HEK293 (cell line): ENCODE results near the gene GPRASP2.

Source experiments
- BCL11A ChIP-seq: fragments of 450-650 bp; formaldehyde crosslinking; IDR thresholded peaks from 2 replicates; pipeline ENCODE4 v1.5.1; 2016; ENCODE audit warnings: low read depth, missing biosample characterization, missing genetic modification characterization
- GLI4 ChIP-seq: fragments of 450-650 bp; formaldehyde crosslinking; IDR thresholded peaks from 2 replicates; pipeline ENCODE4 v1.5.1; 2016; ENCODE audit warnings: missing biosample characterization, missing genetic modification characterization
- RBAK ChIP-seq: fragments of 450-650 bp; formaldehyde crosslinking; IDR thresholded peaks from 2 replicates; pipeline ENCODE4 v1.5.1; 2016; ENCODE audit warnings: missing biosample characterization, missing genetic modification characterization
- SCRT2 ChIP-seq: fragments of 450-650 bp; formaldehyde crosslinking; IDR thresholded peaks from 2 replicates; pipeline ENCODE4 v1.5.1; 2016; ENCODE audit warnings: missing biosample characterization, missing genetic modification characterization
- SP2 ChIP-seq: fragments of 450-650 bp; formaldehyde crosslinking; IDR thresholded peaks from 2 replicates; pipeline ENCODE4 v1.5.1; 2016; ENCODE audit warnings: missing biosample characterization, missing genetic modification characterization
- TRIM28 ChIP-seq: IDR thresholded peaks from 2 replicates; pipeline ENCODE4 v1.6.1; 2011; ENCODE audit warnings: low read length, control low read depth, borderline replicate concordance
- YY1 ChIP-seq: fragments of 450-650 bp; formaldehyde crosslinking; IDR thresholded peaks from 2 replicates; pipeline ENCODE4 v1.5.1; 2018; ENCODE audit warnings: missing biosample characterization, missing genetic modification characterization
- ZBTB1 ChIP-seq: fragments of 450-650 bp; formaldehyde crosslinking; IDR thresholded peaks from 2 replicates; pipeline ENCODE4 v1.5.1; 2016; ENCODE audit warnings: missing biosample characterization, missing genetic modification characterization
- ZBTB20 ChIP-seq: fragments of 450-650 bp; formaldehyde crosslinking; IDR thresholded peaks from 2 replicates; pipeline ENCODE4 v1.5.1; 2016; ENCODE audit warnings: missing biosample characterization, missing genetic modification characterization
- ZFHX2 ChIP-seq: fragments of 450-650 bp; formaldehyde crosslinking; conservative IDR thresholded peaks from 2 replicates; pipeline ENCODE4 v1.5.1; 2016; ENCODE audit warnings: missing biosample characterization, missing genetic modification characterization
- ZNF10 ChIP-seq: fragments of 450-650 bp; formaldehyde crosslinking; IDR thresholded peaks from 2 replicates; pipeline ENCODE4 v1.5.1; 2017; ENCODE audit warnings: missing biosample characterization, missing genetic modification characterization
- ZNF133 ChIP-seq: fragments of 450-650 bp; formaldehyde crosslinking; IDR thresholded peaks from 2 replicates; pipeline ENCODE4 v1.5.1; 2016; ENCODE audit warnings: missing biosample characterization, missing genetic modification characterization
- ZNF335 ChIP-seq: fragments of 450-650 bp; formaldehyde crosslinking; conservative IDR thresholded peaks from 2 replicates; pipeline ENCODE4 v1.5.1; 2016; ENCODE audit warnings: missing biosample characterization, missing genetic modification characterization
- ZNF391 ChIP-seq: fragments of 450-650 bp; formaldehyde crosslinking; IDR thresholded peaks from 2 replicates; pipeline ENCODE4 v1.5.1; 2016; ENCODE audit warnings: low read depth, missing biosample characterization, missing genetic modification characterization, borderline replicate concordance
- ZNF394 ChIP-seq: fragments of 450-650 bp; formaldehyde crosslinking; IDR thresholded peaks from 2 replicates; pipeline ENCODE4 v1.5.1; 2016; ENCODE audit warnings: missing biosample characterization, missing genetic modification characterization, mild to moderate bottlenecking, moderate library complexity, borderline replicate concordance
- ZNF521 ChIP-seq: fragments of 450-650 bp; formaldehyde crosslinking; IDR thresholded peaks from 2 replicates; pipeline ENCODE4 v1.5.1; 2017; ENCODE audit warnings: missing biosample characterization, mild to moderate bottlenecking, missing genetic modification characterization
- ZNF529 ChIP-seq: fragments of 450-650 bp; formaldehyde crosslinking; IDR thresholded peaks from 2 replicates; pipeline ENCODE4 v1.5.1; 2017; ENCODE audit warnings: missing genetic modification characterization, missing biosample characterization; ENCODE audit not compliant: insufficient replicate concordance
- ZNF558 ChIP-seq: fragments of 450-650 bp; formaldehyde crosslinking; IDR thresholded peaks from 2 replicates; pipeline ENCODE4 v1.5.1; 2016; ENCODE audit warnings: missing biosample characterization, missing genetic modification characterization
- ZNF560 ChIP-seq: fragments of 450-650 bp; formaldehyde crosslinking; IDR thresholded peaks from 2 replicates; pipeline ENCODE4 v1.5.1; 2017; ENCODE audit warnings: missing biosample characterization, missing genetic modification characterization, borderline replicate concordance
- ZNF571 ChIP-seq: fragments of 450-650 bp; formaldehyde crosslinking; IDR thresholded peaks from 2 replicates; pipeline ENCODE4 v1.5.0; 2017; ENCODE audit warnings: missing biosample characterization, missing genetic modification characterization
- ZNF596 ChIP-seq: fragments of 450-650 bp; IDR thresholded peaks from 2 replicates; pipeline ENCODE4 v1.5.0; 2018; ENCODE audit warnings: missing biosample characterization, mild to moderate bottlenecking, missing genetic modification characterization, moderate library complexity
- ZNF660 ChIP-seq: fragments of 450-650 bp; IDR thresholded peaks from 2 replicates; pipeline ENCODE4 v1.5.1; 2018; ENCODE audit warnings: missing biosample characterization, mild to moderate bottlenecking, missing genetic modification characterization
- ZNF677 ChIP-seq: fragments of 450-650 bp; IDR thresholded peaks from 2 replicates; pipeline ENCODE4 v1.5.0; 2018; ENCODE audit warnings: missing biosample characterization, mild to moderate bottlenecking, missing genetic modification characterization, moderate library complexity
- ZNF791 ChIP-seq: fragments of 450-650 bp; formaldehyde crosslinking; IDR thresholded peaks from 2 replicates; pipeline ENCODE4 v1.5.1; 2016; ENCODE audit warnings: missing biosample characterization, missing genetic modification characterization
- TF ChIP-seq, protein P1 (sequence below): fragments of 450-650 bp; formaldehyde crosslinking; IDR thresholded peaks from 2 replicates; pipeline ENCODE4 v1.5.1; 2016; ENCODE audit warnings: missing biosample characterization, missing genetic modification characterization
- TF ChIP-seq, protein P2 (sequence below): fragments of 450-650 bp; formaldehyde crosslinking; IDR thresholded peaks from 2 replicates; pipeline ENCODE4 v1.5.1; 2017; ENCODE audit warnings: missing biosample characterization, missing genetic modification characterization
- TF ChIP-seq, protein P3 (sequence below): fragments of 450-650 bp; IDR thresholded peaks from 2 replicates; pipeline ENCODE4 v1.5.1; 2018; ENCODE audit warnings: missing biosample characterization, missing genetic modification characterization
- TF ChIP-seq, protein P4 (sequence below): fragments of 450-650 bp; formaldehyde crosslinking; IDR thresholded peaks from 2 replicates; pipeline ENCODE4 v1.5.1; 2017; ENCODE audit warnings: missing biosample characterization, missing genetic modification characterization
- TF ChIP-seq, protein P5 (sequence below): fragments of 450-650 bp; formaldehyde crosslinking; IDR thresholded peaks from 2 replicates; pipeline ENCODE4 v1.5.1; 2016; ENCODE audit warnings: missing biosample characterization, missing genetic modification characterization
- TF ChIP-seq, protein P6 (sequence below): fragments of 450-650 bp; formaldehyde crosslinking; IDR thresholded peaks from 2 replicates; pipeline ENCODE4 v1.5.1; 2016; ENCODE audit warnings: missing biosample characterization, missing genetic modification characterization
- TF ChIP-seq, protein P7 (sequence below): fragments of 450-650 bp; formaldehyde crosslinking; IDR thresholded peaks from 2 replicates; pipeline ENCODE4 v1.5.1; 2016; ENCODE audit warnings: missing biosample characterization, missing genetic modification characterization

GPRASP2 gene

DNA sequence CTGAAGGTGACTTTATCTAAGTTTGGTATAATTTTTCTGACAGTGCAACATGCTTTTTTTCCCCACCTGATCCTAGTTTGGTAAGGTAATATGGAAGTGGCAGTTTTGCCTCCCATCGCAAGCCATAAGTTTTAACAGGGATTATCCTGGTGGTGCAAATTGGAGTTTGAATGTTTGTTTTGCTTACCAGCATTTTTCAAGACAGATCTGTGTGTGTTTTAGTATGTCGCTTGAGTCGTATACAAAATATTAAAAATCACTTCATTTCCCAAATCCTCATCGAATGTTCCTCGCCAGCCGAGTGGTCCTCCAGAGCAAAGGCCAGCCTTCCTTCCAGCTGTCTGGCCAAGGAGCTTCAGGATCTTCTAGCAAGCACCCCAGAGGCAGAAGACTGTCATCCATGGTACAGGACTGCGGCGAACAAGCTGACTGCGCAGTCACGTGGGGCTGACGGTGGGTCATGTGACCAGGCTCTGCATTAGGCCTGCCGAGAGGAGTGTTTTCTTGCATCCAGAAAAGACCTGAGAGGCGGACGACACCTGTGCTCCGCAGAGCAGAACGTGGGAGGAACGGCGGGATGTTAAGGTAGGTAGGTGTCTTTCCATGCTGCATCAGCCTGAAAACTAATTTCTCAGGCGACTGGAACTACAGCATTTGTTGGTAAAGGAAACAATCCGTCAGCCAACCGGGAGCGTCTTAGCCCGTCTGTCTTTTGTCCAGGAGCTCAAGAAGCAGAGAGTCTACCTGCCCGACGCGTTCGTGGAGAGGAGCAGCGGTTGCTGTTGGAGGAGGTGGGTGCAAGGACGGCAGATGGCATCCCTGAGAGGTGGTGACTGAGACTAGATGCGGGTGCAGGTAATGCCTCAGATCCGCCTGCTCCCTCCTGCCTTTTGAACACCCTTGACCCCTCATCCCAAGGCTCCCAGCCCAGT, 8.3 kb downstream of the GPRASP2 start, which contains the start of gene GPRASP3 (continued):
- TF ChIP-seq, protein P1, sequence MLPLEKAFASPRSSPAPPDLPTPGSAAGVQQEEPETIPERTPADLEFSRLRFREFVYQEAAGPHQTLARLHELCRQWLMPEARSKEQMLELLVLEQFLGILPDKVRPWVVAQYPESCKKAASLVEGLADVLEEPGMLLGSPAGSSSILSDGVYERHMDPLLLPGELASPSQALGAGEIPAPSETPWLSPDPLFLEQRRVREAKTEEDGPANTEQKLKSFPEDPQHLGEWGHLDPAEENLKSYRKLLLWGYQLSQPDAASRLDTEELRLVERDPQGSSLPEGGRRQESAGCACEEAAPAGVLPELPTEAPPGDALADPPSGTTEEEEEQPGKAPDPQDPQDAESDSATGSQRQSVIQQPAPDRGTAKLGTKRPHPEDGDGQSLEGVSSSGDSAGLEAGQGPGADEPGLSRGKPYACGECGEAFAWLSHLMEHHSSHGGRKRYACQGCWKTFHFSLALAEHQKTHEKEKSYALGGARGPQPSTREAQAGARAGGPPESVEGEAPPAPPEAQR (tag by site-specific recombination), result no peak
- TF ChIP-seq ZNF677 (tag by site-specific recombination) (no peak), ZNF394 (no peak), ZNF596 (tag by site-specific recombination) (no peak), TRIM28 (peak; percentile 40; the same call in 1 of the 2 replicates), ZNF10 (tag by site-specific recombination) (no peak), ZBTB20 (peak; percentile 81), BCL11A (tag by site-specific recombination) (no peak), SP2 (tag by site-specific recombination) (peak; percentile 12; the same call in 1 of the 2 replicates), ZNF571 (no peak), SCRT2 (tag by site-specific recombination) (no peak), ZNF521 (no peak), YY1 (tag by site-specific recombination) (0 out of 2 replicates have a peak, but pooled peaks have one; percentile 21), ZNF391 (tag by site-specific recombination) (no peak), ZNF529 (tag by site-specific recombination) (no peak), ZNF791 (tag by site-specific recombination) (no peak), ZNF560 (tag by site-specific recombination) (no peak), RBAK (tag by site-specific recombination) (no peak), ZNF660 (tag by site-specific recombination) (no peak), ZFHX2 (no peak), ZNF133 (tag by site-specific recombination) (no peak), ZBTB1 (tag by site-specific recombination) (no peak), ZNF335 (tag by site-specific recombination) (peak; percentile 54), ZNF558 (tag by site-specific recombination) (no peak), GLI4 (tag by site-specific recombination) (no peak)
- TF ChIP-seq, protein P2, sequence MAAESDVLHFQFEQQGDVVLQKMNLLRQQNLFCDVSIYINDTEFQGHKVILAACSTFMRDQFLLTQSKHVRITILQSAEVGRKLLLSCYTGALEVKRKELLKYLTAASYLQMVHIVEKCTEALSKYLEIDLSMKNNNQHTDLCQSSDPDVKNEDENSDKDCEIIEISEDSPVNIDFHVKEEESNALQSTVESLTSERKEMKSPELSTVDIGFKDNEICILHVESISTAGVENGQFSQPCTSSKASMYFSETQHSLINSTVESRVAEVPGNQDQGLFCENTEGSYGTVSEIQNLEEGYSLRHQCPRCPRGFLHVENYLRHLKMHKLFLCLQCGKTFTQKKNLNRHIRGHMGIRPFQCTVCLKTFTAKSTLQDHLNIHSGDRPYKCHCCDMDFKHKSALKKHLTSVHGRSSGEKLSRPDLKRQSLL (tag by site-specific recombination), result no peak
- TF ChIP-seq, protein P3, sequence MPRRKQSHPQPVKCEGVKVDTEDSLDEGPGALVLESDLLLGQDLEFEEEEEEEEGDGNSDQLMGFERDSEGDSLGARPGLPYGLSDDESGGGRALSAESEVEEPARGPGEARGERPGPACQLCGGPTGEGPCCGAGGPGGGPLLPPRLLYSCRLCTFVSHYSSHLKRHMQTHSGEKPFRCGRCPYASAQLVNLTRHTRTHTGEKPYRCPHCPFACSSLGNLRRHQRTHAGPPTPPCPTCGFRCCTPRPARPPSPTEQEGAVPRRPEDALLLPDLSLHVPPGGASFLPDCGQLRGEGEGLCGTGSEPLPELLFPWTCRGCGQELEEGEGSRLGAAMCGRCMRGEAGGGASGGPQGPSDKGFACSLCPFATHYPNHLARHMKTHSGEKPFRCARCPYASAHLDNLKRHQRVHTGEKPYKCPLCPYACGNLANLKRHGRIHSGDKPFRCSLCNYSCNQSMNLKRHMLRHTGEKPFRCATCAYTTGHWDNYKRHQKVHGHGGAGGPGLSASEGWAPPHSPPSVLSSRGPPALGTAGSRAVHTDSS, result no peak
- TF ChIP-seq, protein P4, sequence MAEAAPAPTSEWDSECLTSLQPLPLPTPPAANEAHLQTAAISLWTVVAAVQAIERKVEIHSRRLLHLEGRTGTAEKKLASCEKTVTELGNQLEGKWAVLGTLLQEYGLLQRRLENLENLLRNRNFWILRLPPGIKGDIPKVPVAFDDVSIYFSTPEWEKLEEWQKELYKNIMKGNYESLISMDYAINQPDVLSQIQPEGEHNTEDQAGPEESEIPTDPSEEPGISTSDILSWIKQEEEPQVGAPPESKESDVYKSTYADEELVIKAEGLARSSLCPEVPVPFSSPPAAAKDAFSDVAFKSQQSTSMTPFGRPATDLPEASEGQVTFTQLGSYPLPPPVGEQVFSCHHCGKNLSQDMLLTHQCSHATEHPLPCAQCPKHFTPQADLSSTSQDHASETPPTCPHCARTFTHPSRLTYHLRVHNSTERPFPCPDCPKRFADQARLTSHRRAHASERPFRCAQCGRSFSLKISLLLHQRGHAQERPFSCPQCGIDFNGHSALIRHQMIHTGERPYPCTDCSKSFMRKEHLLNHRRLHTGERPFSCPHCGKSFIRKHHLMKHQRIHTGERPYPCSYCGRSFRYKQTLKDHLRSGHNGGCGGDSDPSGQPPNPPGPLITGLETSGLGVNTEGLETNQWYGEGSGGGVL (tag by site-specific recombination), result no peak
- TF ChIP-seq, protein P5, sequence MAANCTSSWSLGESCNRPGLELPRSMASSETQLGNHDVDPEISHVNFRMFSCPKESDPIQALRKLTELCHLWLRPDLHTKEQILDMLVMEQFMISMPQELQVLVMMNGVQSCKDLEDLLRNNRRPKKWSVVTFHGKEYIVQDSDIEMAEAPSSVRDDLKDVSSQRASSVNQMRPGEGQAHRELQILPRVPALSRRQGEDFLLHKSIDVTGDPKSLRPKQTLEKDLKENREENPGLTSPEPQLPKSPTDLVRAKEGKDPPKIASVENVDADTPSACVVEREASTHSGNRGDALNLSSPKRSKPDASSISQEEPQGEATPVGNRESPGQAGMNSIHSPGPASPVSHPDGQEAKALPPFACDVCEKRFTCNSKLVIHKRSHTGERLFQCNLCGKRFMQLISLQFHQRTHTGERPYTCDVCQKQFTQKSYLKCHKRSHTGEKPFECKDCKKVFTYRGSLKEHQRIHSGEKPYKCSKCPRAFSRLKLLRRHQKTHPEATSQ (tag by site-specific recombination), result no peak
- TF ChIP-seq, protein P6, sequence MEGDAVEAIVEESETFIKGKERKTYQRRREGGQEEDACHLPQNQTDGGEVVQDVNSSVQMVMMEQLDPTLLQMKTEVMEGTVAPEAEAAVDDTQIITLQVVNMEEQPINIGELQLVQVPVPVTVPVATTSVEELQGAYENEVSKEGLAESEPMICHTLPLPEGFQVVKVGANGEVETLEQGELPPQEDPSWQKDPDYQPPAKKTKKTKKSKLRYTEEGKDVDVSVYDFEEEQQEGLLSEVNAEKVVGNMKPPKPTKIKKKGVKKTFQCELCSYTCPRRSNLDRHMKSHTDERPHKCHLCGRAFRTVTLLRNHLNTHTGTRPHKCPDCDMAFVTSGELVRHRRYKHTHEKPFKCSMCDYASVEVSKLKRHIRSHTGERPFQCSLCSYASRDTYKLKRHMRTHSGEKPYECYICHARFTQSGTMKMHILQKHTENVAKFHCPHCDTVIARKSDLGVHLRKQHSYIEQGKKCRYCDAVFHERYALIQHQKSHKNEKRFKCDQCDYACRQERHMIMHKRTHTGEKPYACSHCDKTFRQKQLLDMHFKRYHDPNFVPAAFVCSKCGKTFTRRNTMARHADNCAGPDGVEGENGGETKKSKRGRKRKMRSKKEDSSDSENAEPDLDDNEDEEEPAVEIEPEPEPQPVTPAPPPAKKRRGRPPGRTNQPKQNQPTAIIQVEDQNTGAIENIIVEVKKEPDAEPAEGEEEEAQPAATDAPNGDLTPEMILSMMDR (tag by site-specific recombination), result no peak
- TF ChIP-seq, protein P7, sequence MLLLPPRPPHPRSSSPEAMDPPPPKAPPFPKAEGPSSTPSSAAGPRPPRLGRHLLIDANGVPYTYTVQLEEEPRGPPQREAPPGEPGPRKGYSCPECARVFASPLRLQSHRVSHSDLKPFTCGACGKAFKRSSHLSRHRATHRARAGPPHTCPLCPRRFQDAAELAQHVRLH (tag by site-specific recombination), result no peak
